SU-DHL-6 (cell line): Measurements from ENCODE around the gene ZNF423.

Experiments used
- H2AFZ ChIP-seq: fragments of 200-600 bp; sonication (generic); 2 replicates; pipeline ENCODE4 v1.6.1; 2014; ENCODE audit warnings: low read depth, mild to moderate bottlenecking, moderate library complexity, mixed read lengths, antibody characterized with exemption, low read length; ENCODE audit not compliant: severe bottlenecking
- H3F3A ChIP-seq: fragments of 200-600 bp; shearing (Covaris generic); 2 replicates; pipeline ENCODE4 v1.6.0; 2016; ENCODE audit warnings: antibody characterized with exemption, mild to moderate bottlenecking; ENCODE audit not compliant: insufficient read depth
- H3K27ac ChIP-seq: fragments of 200-600 bp; sonication (generic); 2 replicates; pipeline ENCODE4 v1.5.1; 2016; ENCODE audit warnings: low read depth, mild to moderate bottlenecking, low read length, moderate library complexity, mixed read lengths
- H3K27me3 ChIP-seq: fragments of 200-600 bp; sonication (generic), shearing (Covaris generic); 2 replicates; pipeline ENCODE4 v1.6.0; 2014; ENCODE audit warnings: mild to moderate bottlenecking, low read length
- H3K36me3 ChIP-seq: fragments of 200-600 bp; sonication (generic); 2 replicates; pipeline ENCODE4 v1.6.1; 2014; ENCODE audit warnings: mild to moderate bottlenecking, low read length, mixed read lengths
- H3K4me2 ChIP-seq: fragments of 300-600, 200-600 bp; shearing (Covaris generic), sonication (generic); 2 replicates; pipeline ENCODE4 v1.6.0; 2014; ENCODE audit warnings: low read length, low read depth, mild to moderate bottlenecking; ENCODE audit not compliant: poor library complexity, severe bottlenecking
- H3K4me3 ChIP-seq: fragments of 200-600 bp; sonication (generic); 2 replicates; pipeline ENCODE4 v1.5.1; 2014; ENCODE audit warnings: antibody characterized with exemption, low read length, mild to moderate bottlenecking, mixed read lengths; ENCODE audit not compliant: insufficient read depth, poor library complexity, severe bottlenecking
- H3K79me2 ChIP-seq: fragments of 200-600 bp; sonication (generic); 2 replicates; pipeline ENCODE4 v1.6.1; 2014; ENCODE audit warnings: mild to moderate bottlenecking, low read length, moderate library complexity; ENCODE audit not compliant: insufficient read depth
- H3K9ac ChIP-seq: fragments of 200-600 bp; sonication (generic); 2 replicates; pipeline ENCODE4 v1.7.0; 2014; ENCODE audit warnings: mild to moderate bottlenecking, low read length
- H3K9me2 ChIP-seq: fragments of 200-600 bp; sonication (generic); replicated peaks from 2 replicates; pipeline ENCODE4 v1.6.1; 2014; ENCODE audit warnings: low read length; ENCODE audit not compliant: insufficient read depth
- H3K9me3 ChIP-seq: fragments of 200-600 bp; sonication (generic); 2 replicates; pipeline ENCODE4 v1.6.1; 2014; ENCODE audit warnings: low read length, mixed read lengths; ENCODE audit not compliant: insufficient read depth
- H4K20me1 ChIP-seq: fragments of 200-600 bp; sonication (generic); 2 replicates; pipeline ENCODE4 v1.6.1; 2014; ENCODE audit warnings: low read depth, mild to moderate bottlenecking, antibody characterized with exemption, low read length, moderate library complexity, mixed read lengths
- CTCF ChIP-seq: fragments of 200-600 bp; sonication (generic); IDR thresholded peaks from one replicate; pipeline ENCODE4 v1.5.1; 2017; ENCODE audit warnings: antibody characterized with exemption, mild to moderate bottlenecking, low read length, moderate library complexity; ENCODE audit not compliant: insufficient read depth, poor library complexity, severe bottlenecking
- EZH2phosphoT487 ChIP-seq: fragments of 200-600 bp; sonication (generic), shearing (Covaris generic); conservative IDR thresholded peaks from 2 replicates; pipeline ENCODE4 v1.6.1; 2018; ENCODE audit warnings: mild to moderate bottlenecking, antibody characterized with exemption, low read length, moderate library complexity, mixed read lengths

Gene ZNF423

GRCh38 chr16:49644145-49644463 lies 211.8 kb downstream of the ZNF423 start:
- H3K36me3 ChIP-seq, result no peaks in the 10 kb centered on the region
- no peaks in the 10 kb centered on the region for H3F3A ChIP-seq
- peaks cover 9% of the 10 kb centered on the region; the same call in 1 of the 2 replicates for H3K9me3 ChIP-seq
- no peak overlapping the region for H3K4me2 ChIP-seq
- no peaks in the 10 kb centered on the region for H3K79me2 ChIP-seq
- no peaks in the 10 kb centered on the region for H3K9me2 ChIP-seq
- H3K27me3 ChIP-seq, result no peaks in the 10 kb centered on the region
- H3K27ac ChIP-seq, result no peak overlapping the region
- H4K20me1 ChIP-seq, result no peaks in the 10 kb centered on the region
- no peak overlapping the region for H3K4me3 ChIP-seq
- no peak for TF ChIP-seq EZH2phosphoT487
- TF ChIP-seq CTCF, result no peak
- H3K9ac ChIP-seq, result no peak overlapping the region
- no peak overlapping the region for H2AFZ ChIP-seq

- Histone ChIP-seq H3K79me2 (no peaks in the 10 kb centered on the region), H3K4me3 (no peak overlapping the region), H3K9me2 (no peaks in the 10 kb centered on the region), H3K36me3 (no peaks in the 10 kb centered on the region), H3K27ac (no peak overlapping the region), H3K9me3 (peaks cover 5% of the 10 kb centered on the region; the same call in 1 of the 2 replicates), H3K27me3 (no peaks in the 10 kb centered on the region), H3F3A (no peaks in the 10 kb centered on the region), H3K9ac (no peak overlapping the region), H2AFZ (no peak overlapping the region), H4K20me1 (no peaks in the 10 kb centered on the region), H3K4me2 (no peak overlapping the region)
- TF ChIP-seq CTCF (no peak), EZH2phosphoT487 (no peak)
Measured at GRCh38 chr16:49643429-49644144, 212.3 kb downstream of the ZNF423 start.

- H3K9me2 ChIP-seq, result no peaks in the 10 kb centered on the region
- H3F3A ChIP-seq, result no peaks in the 10 kb centered on the region
- H2AFZ ChIP-seq, result no peak overlapping the region
- no peaks in the 10 kb centered on the region for H3K27me3 ChIP-seq
- H3K4me2 ChIP-seq, result no peak overlapping the region
- no peak overlapping the region for H3K27ac ChIP-seq
- no peaks in the 10 kb centered on the region for H3K36me3 ChIP-seq
- no peaks in the 10 kb centered on the region for H4K20me1 ChIP-seq
- no peak for TF ChIP-seq CTCF
- no peak for TF ChIP-seq EZH2phosphoT487
- no peak overlapping the region for H3K9ac ChIP-seq
- H3K9me3 ChIP-seq, result no peaks in the 10 kb centered on the region
- H3K79me2 ChIP-seq, result no peaks in the 10 kb centered on the region
- no peak overlapping the region for H3K4me3 ChIP-seq
Measured at GRCh38 chr16:49641250-49641649, 214.7 kb downstream of the ZNF423 start.
